Stimulated activated CD4-positive, alpha-beta T cell treated with anti-CD3 and anti-CD28 coated beads, TNF-alpha, amount 100 ng/mL, for 4 hours (primary cell): ENCODE measurements around the gene TRIM49D1.
"Not testable (repeated sequence)": the region's sequence is repeated elsewhere in the genome, so short reads cannot be mapped to it uniquely, and the experiment has no call there.

Experiments
- DNase-seq, 3 experiments: peaks; one replicate each; pipeline ENCODE4 v3.0.0-alpha.2; 2020; ENCODE audit warnings: low read depth in 3 of 3

The TRIM49D1 gene

GRCh38 chr11:89922195-89922660 is at the start of gene TRIM49D1:
Gene TRIM49D1, minus strand, starts transcription at chr11:89922245. Its CDS starts 4,535 bp downstream, at chr11:89917710.
- DNase-seq = no peak

DNA sequence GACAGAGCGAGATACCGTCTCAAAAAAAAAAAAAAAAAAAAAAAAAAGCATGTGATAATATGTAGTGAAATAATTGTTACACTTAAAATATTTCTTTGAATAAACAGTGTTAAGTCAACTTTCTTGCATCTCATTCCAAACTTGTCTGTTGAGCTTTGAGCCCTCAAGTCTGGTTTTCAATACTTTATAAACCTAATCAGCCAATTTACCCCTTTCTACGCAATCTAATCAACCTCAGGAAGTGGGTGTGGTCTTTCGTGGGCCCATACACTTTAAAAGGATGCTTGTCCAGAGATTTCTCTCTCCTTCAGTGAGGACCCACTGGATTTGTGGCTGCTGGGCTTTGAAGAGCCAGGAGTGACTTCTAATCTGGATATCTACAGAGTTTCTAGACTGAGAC is 43.7 kb upstream of the TRIM49D1 start, which contains the start of gene TRIM64:
TSS of gene TRIM64 (plus strand) at position 301 of the 400 bp plus-strand sequence. CDS start 2,467 bp downstream, outside the sequence.
- DNase-seq = not testable (repeated sequence)

- DNase-seq = not testable (repeated sequence)
Measured at GRCh38 chr11:89960833-89961232, 38.8 kb upstream of the TRIM49D1 start.

DNA sequence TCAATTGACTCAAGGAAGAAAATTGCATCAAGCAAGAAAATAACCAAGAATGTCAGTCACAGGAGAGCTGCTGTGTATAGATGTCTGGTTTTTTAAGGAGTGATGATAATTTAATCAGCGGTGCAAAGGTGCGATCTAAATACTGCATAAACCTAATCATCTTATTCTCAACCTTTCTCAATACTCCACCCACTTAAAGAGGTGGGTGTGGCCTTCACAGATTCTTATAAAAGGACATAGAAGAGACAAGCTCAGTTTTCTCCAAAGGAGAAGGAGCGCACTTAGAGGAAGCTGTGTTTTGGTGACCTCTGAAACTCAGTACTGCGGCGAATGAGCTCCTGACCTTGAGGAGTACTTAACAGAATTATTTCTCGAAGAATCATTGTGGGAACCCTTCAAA is 1.7 kb upstream of the TRIM49D1 start, which contains the start of gene TRIM49D2:
TSS of gene TRIM49D2 (plus strand) at position 301 of the 400 bp plus-strand sequence. CDS start 2,698 bp downstream, outside the sequence.
- not testable (repeated sequence) for DNase-seq

DNA sequence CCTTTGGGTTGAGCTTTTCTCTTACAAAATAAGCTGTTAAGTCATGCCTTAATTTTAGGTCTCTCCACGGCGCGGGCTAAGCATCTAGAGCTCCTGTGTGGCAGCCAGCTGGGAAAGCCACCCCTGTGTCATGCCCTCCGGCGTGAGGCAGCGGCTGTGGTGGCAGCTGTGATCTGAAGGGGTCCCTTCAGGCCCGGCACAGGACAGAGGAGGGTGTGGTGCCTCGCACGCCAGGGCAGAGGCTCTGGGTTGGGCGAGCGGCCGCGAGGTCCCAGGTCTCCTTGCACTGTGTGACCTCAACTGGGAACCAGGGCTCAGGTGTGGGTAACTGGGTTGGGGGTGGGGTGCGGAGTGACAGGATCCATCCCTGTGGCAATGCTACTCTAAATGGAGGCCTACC is 21.2 kb downstream of the TRIM49D1 start:
- not testable (repeated sequence) for DNase-seq

DNA sequence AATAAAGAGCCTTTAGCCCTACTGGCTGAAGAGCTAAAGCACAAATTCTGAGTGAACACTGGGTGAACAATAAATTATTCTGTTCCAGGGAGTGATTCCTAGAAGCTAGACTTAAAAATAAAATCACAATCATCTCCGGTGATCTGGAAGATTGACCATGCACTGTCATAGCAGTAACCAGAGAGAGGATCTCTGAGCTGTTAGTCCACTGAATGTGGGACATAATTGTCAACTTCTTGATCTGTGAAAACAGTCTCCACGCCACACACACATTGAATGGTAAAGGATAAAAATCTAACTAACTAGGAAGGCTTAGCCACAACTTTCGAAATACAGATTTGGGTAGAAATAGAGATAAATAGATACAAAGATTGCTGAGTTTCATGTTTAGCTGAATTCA is 28.8 kb downstream of the TRIM49D1 start:
- DNase-seq = not testable (repeated sequence)

DNA sequence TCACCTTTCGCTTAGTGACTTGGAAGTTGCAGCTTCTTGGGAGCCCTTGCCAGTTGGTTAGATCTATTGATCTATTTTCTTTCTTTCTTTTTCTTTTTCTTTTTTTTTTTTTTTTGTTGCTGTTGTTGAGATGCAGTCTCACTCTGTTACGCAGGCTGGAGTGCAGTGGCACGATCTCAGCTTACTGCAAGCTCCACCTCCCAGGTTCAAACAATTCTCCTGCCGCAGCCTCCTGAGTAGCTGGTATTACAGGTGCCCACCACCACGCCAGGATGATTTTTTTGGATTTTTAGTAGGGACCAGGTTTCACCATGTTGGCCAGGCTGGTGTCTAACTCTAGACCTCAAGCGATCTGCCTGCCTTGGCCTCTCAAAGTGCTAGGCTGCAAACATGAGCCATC is 44.5 kb downstream of the TRIM49D1 start:
- not testable (repeated sequence) for DNase-seq

GRCh38 chr11:89872588-89872987 is 49.5 kb downstream of the TRIM49D1 start:
- DNase-seq = not testable (repeated sequence)

- DNase-seq = not testable (repeated sequence)
Measured at GRCh38 chr11:89865223-89865622, 56.8 kb downstream of the TRIM49D1 start.

- not testable (repeated sequence) for DNase-seq
Measured at GRCh38 chr11:89863906-89864704, 57.9 kb downstream of the TRIM49D1 start.
